Peyer's patch (tissue), 4 donors: ENCODE results near the gene CRTC1. TPM values are rescaled to one million over a fixed set of nuclear protein-coding genes. Genes with fewer than 3 reads are reported as not detected.

Experiments
- DNase-seq, 3 donors: peaks; one replicate each; pipeline ENCODE4 v3.0.0-alpha.2; 2017 to 2019
- H3K27ac ChIP-seq, 4 donors: fragments of 200-600 bp; sonication (generic); one replicate each; pipeline ENCODE4 v1.5.1; 2016 to 2019
- H3K27me3 ChIP-seq, 2 donors: fragments of 200-600 bp; sonication (generic); one replicate each; pipeline ENCODE4 v1.5.1; 2019
- H3K36me3 ChIP-seq, 3 donors: fragments of 200-600 bp; sonication (generic); one replicate each; pipeline ENCODE4 v1.5.1; 2016 to 2019
- H3K4me1 ChIP-seq, 4 donors: fragments of 200-600 bp; sonication (generic); one replicate each; pipeline ENCODE4 v1.5.1; 2016 to 2019
- H3K4me3 ChIP-seq, 4 donors: fragments of 200-600 bp; sonication (generic); 1 replicate in 3 of 4; 2 replicates in 1 of 4; pipeline ENCODE4 v1.5.1; 2016 to 2019; ENCODE audit warnings: mild to moderate bottlenecking in 1 of 4
- H3K9me3 ChIP-seq, 4 donors: fragments of 200-600 bp; sonication (generic); one replicate each; pipeline ENCODE4 v1.5.1; 2016 to 2019; ENCODE audit warnings: mild to moderate bottlenecking in 1 of 4
- CTCF ChIP-seq, 6 experiments: fragments of 450-650 bp in 4 of 6; fragments of 200-600 bp in 2 of 6; sonication (generic) in 1 of 6; IDR thresholded peaks; one replicate each; pipeline ENCODE4 v1.5.1; 2017 to 2019; ENCODE audit warnings: antibody characterized with exemption in 6 of 6, mild to moderate bottlenecking in 3 of 6, moderate library complexity in 1 of 6
- POLR2A ChIP-seq, 2 donors: fragments of 450-650 bp; IDR thresholded peaks; one replicate each; pipeline ENCODE4 v1.5.1; 2017; ENCODE audit warnings: antibody characterized with exemption in 2 of 2, mild to moderate bottlenecking in 2 of 2, moderate library complexity in 2 of 2
- total RNA-seq, 4 donors: library from RNA; depleted of rRNA; stranded (reverse); fragments of >200 nt; gene quantifications; one replicate each; pipeline ENCODE4 v1.1.0, GENCODE V29; 2016

CRTC1 gene
- total RNA-seq, 4 donors from 2014 or later = 5.1 to 21.5 (median 9.4) TPM

GRCh38 chr19:18778076-18778389 lies 94.6 kb downstream of the CRTC1 start:
- no peak for TF ChIP-seq POLR2A (IDR thresholded peaks at IDR 0.05)
- TF ChIP-seq CTCF (IDR thresholded peaks at IDR 0.05) = no peak
- Histone ChIP-seq H3K36me3 (no peaks in the 10 kb centered on the region), H3K4me3 (no peak overlapping the region), H3K27me3 (no peaks in the 10 kb centered on the region), H3K4me1 (no peaks in the 10 kb centered on the region), H3K27ac (no peak overlapping the region), H3K9me3 (no peaks in the 10 kb centered on the region)
- DNase-seq = no peak

- Histone ChIP-seq H3K36me3 (no peaks in the 10 kb centered on the region), H3K27me3 (no peaks in the 10 kb centered on the region), H3K4me3 (no peak overlapping the region), H3K4me1 (no peaks in the 10 kb centered on the region), H3K27ac (no peak overlapping the region), H3K9me3 (no peaks in the 10 kb centered on the region)
- DNase-seq = no peak
- TF ChIP-seq POLR2A (IDR thresholded peaks at IDR 0.05) (no peak), CTCF (IDR thresholded peaks at IDR 0.05) (no peak)
These were observed 95.5 kb downstream of the CRTC1 start for GRCh38 chr19:18778826-18779495.

GRCh38 chr19:18780081-18780480 lies 96.6 kb downstream of the CRTC1 start:
- Histone ChIP-seq H3K4me1 (peaks cover 0 to 4% (median under 1%) of the 10 kb centered on the region in 4 donors), H3K27ac (no peak overlapping the region), H3K27me3 (no peaks in the 10 kb centered on the region), H3K36me3 (no peaks in the 10 kb centered on the region), H3K9me3 (peaks cover 0 to 3% (median 0%) of the 10 kb centered on the region in 4 donors), H3K4me3 (no peak overlapping the region)
- no peak for TF ChIP-seq POLR2A (IDR thresholded peaks at IDR 0.05)
- TF ChIP-seq CTCF (IDR thresholded peaks at IDR 0.05) = no peak
- DNase-seq = no peak

- DNase-seq = no peak
- peaks cover 0 to 10% (median 3%) of the 10 kb centered on the region in 4 donors for H3K4me1 ChIP-seq
- no peak overlapping the region for H3K4me3 ChIP-seq
- peaks cover 0 to 3% (median 0%) of the 10 kb centered on the region in 4 donors for H3K9me3 ChIP-seq
- no peaks in the 10 kb centered on the region for H3K36me3 ChIP-seq
- H3K27me3 ChIP-seq = no peaks in the 10 kb centered on the region
- no peak overlapping the region for H3K27ac ChIP-seq
- TF ChIP-seq CTCF (IDR thresholded peaks at IDR 0.05) (no peak), POLR2A (IDR thresholded peaks at IDR 0.05) (no peak)
These were observed 97.2 kb downstream of the CRTC1 start for GRCh38 chr19:18780631-18781030.

- TF ChIP-seq CTCF (IDR thresholded peaks at IDR 0.05) = no peak
- TF ChIP-seq POLR2A (IDR thresholded peaks at IDR 0.05) = no peak
- H3K9me3 ChIP-seq = peaks cover 0 to 3% (median 0%) of the 10 kb centered on the region in 4 donors
- H3K36me3 ChIP-seq = no peaks in the 10 kb centered on the region
- no peak overlapping the region for H3K4me3 ChIP-seq
- no peaks in the 10 kb centered on the region for H3K27me3 ChIP-seq
- no peak for DNase-seq
- peaks cover 0 to 14% (median 6%) of the 10 kb centered on the region in 4 donors for H3K4me1 ChIP-seq
- no peak overlapping the region for H3K27ac ChIP-seq
These were observed 97.6 kb downstream of the CRTC1 start for GRCh38 chr19:18781047-18781600.
